CD4-positive, alpha-beta T cell treated with Interleukin-4 for 1 hour (primary cell): ENCODE results near the gene AP4B1.
"Not testable (repeated sequence)": the region's sequence is repeated elsewhere in the genome, so short reads cannot be mapped to it uniquely, and the experiment has no call there.

Experiments used
- DNase-seq, 2 donors: peaks; one replicate each; pipeline ENCODE4 v3.0.0-alpha.2; 2020 to 2022

The AP4B1 gene

DNA sequence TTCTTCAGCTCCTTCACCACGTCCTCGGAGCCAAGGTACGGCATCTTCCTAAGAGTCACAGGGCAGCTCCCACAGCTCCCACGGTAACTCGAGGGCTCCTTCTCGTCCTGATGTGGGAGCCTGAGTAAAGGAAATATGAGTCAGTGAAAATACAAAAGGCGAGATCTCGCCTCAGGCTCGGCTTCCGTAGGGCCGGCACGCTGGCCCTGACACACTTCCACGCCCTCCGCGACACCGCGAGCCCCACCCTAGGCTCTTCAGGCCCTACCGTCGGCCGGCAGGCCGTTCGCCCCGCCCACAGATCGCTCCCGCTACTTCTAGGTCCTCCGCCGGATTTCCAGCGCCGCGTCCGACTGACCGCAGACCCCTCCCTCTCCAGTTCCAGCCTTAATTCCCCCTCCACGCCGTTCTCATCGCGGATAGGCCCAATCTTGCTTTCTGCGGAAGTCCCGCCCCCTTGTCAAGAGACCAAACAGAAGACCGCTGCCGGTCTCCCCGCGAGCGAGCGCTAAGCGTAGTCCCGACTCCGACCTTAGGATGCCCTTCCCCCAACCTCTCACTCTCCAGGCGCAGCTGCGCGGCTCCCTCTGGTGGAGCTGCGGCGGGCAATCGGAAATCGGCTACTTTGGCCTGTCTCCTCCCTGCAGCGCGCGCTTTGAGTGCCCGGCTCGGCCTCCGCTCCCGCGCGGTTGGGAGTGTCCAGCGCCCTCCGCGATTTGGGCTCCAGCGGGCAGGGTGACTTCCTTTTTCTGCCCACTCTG, at the start of gene AP4B1, which contains the start of gene DCLRE1B:
Gene AP4B1 (minus strand): TSS at position 126 of the 761 bp plus-strand sequence. CDS start 82 bp downstream, at position 44.
Gene DCLRE1B (plus strand): TSS at position 653 of the 761 bp plus-strand sequence. CDS start 261 bp downstream, outside the sequence.
- DNase-seq, result peak; percentile 99

DNA sequence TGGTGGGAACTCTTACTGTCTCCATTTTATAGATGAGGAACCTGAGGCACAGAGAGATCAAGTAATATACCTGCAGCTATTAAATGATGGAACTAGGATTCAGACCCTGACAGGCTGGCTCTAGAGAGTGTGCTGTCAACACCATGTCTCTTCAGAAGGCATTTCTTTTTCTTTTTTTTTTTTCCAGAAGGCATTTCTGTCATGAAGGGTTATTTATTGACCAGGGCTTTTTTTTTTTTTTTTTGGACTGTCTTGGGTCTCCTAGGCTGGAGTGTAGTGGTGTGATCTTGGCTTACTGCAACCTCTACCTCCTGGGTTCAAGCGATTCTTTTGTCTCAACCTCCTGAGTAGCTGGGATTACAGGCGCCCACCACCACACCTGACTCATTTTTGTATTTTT, 47.1 kb upstream of the AP4B1 start:
- DNase-seq, result no peak

DNA sequence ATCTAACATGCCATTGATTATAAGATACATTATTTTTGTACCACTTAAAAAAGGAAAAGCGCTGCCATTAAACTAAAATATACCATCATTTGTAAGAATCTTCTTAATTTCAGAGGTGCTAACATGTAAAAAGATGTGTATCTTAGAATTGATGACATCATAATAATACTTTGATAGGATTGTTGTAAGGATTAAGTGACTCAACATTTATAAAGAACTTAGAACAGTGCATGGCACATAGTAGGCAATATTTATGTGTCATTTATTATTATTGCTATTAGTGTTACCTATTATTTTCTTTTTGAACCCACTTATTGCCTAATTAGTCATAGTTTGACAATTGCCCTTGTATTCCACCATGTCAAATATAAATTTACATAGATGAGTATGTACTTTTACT, 46.3 kb upstream of the AP4B1 start:
- no peak for DNase-seq

DNA sequence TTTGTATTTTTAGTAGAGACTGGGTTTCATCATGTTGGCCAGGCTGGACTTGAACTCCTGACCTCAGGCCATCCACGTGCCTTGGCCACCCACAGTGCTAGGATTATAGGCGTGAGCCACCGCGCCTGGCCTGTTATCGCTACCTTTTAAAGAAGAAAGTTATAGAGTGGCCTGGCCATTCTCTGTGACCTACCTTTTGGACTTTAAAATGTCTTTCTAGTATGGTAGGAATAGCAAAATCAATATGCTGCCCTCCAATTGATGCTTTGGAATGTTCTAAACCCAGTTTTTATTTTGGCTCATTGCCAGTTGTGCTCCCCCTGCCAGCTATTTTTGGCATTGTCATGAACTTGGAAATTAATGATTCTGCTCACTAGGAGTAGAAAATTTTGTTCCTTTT, 44.4 kb upstream of the AP4B1 start:
- no peak for DNase-seq

DNA sequence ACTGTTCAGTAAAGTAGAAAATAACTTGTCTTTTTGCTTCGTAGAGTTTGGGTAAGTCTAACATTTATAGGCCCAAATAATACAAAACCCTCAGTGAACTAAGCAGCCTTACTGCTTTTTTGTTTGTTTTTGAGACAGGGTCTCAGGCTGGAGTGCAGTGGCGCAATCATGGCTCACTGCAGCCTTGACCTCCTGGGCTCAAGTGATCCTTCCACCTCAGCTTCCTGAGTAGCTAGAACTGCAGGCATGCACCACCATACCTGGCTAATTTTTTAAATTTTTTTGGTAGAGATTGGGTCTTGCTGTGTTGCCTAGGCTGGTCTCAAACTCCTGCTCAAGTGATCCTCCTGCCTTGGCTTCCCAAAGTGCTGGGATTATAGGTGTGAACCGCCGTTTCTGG, 43.6 kb upstream of the AP4B1 start:
- DNase-seq, result not testable (repeated sequence)

DNA sequence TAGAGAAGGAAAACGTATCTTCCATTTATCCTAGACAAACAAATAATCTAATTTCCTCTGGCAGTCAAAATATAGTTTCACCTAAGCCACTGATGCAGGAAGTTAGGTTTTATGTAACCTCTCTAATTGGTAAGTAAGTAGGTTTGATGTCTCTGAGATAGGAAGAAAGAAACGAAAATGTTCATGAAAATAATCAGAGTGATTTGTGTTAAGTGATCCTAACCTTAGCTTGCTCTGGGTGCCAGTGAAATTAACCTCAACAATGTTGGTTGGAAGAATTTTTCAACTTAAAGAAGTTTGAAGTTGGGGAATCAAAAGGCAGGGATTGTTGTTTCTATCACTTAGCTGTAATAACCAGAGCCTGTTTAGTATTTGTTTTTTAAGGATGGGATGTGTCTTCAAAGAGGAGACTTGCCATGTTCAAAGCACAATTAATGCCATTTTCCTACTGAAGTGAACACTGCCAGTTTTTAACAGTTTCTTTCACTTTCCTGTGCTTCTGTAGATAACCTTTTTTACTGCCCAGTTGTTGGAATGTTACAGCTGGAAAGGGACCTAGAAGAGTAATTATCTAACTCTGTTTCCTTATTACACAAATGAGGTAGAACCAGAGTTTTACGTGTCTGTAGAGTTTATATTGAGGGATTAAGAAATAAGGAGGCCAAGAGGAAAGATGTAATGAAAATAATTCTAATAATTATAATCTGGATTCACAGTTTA, 42.9 kb upstream of the AP4B1 start:
- peak in 1 of 2 donors; percentile 56 for DNase-seq

DNA sequence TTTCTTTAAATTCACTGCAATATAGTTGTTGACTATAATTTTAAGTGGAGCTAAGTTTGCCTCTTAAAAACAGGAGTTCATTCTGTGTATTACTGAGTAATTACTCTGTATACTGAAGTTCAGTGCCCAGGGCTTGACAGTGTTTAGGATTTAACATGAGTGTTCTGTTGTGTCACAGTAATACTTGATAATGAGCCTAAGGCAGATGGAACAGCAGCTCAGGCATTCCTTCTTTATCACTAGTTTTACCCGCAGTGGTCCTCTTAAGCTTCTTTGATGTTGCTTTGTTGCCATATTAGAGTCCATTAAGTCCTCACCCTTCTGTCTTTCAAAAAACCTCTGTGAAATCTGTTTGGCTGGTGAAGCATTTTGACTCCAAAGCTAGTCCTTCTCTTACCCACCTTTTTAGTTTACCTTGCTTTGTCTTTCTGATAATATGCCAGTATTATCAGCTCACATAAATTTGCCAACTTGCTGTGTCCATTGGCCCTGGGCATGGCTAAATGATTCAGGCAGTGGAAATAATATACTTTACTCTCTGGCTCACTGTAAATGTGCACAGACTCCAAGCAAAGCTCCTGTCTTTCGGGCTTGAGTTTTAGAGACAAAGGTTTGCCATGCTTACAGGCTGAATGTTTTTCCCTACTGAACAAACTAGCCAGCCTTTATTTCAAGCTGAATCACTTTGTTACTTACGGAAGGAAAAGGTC, 42.2 kb upstream of the AP4B1 start:
- no peak for DNase-seq

DNA sequence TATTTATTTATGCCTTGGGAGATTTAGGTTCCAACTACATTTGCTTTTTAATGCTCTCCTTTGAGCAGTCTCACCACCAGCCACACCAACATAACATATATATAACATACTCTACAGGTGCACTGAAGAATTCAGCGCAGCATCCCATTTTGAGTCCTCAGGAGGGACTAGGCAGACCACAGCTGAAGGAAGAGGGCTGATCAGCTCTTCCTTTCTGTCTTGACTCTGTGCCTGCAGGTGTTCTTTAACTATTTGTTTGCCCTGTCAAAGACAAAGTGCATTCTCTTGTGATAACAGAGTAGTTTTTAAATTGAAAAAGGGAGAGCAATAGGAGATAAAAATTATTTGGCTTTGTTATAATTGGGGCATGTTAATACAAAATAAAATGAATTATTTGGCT, 41.5 kb upstream of the AP4B1 start:
- DNase-seq, result no peak

DNA sequence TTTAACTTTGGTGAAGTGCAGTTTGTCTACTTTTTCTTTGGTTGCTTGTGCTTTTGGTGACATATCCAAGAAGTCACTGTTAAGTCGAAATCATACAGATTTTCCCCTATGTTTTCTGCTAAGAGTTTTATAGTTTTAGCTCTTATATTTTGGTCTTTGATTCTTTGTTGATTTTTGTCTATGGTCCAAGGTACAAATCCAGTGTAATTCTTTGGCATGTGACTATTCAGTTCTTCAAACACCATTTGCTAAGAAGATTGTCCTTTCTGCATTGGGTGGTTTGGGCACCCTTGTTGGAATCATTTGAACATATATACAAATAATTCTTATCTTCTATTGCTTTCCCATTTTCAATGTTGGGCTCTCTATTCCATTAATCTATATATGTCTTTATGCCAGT, 40.7 kb upstream of the AP4B1 start:
- DNase-seq, result no peak

DNA sequence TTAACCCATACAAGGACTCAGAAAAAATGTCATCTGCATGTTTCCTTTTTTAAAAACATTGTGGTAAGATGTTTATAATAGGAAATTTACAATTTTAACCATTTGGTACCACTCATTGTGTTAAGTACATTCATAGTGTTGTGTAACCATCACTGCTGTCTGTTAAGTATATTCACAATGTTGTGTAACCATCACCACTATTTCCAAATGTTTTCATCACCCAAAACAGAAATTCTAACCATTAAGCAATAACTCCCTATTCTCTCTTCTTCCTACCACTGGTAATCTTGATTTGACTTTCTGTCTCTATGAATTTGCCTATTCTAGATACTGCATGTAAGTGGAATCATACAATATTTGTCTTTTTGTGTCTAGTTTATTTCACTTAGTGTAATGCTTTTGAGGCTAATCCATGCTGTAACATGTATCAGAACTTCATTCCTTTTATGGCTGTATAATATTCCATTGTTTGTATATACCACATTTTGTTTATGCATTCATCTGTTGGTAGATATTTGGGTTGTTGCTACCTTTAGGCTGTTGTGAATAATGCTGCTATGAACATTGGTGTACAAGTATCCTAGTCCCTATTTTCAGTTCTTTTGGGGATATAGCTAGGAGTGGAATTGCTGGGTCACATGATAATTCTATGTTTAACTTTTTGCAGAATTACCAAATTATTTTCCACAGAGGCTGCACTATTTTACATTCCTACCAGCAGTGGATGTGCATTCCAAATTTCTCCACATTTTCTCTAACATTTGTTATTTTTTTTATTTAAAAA, 38.6 kb upstream of the AP4B1 start:
- DNase-seq, result no peak

DNA sequence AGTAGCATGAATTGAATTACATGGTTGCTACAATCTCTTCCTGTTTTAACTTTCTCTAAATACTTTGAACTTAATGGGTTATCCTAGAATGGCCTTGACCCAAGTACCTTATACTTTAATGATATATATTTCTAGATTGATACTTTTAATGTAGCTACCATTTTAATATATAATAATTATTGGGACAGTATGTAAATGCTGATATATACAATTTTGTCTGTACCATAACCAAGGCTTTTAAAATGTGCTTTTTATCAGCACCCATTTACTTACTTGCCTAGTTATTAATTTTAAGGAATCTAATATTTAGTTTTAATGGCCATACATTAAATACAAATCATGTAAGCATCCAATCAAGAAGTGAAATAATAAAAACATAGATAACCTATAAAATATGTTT, 37.9 kb upstream of the AP4B1 start:
- DNase-seq, result no peak

DNA sequence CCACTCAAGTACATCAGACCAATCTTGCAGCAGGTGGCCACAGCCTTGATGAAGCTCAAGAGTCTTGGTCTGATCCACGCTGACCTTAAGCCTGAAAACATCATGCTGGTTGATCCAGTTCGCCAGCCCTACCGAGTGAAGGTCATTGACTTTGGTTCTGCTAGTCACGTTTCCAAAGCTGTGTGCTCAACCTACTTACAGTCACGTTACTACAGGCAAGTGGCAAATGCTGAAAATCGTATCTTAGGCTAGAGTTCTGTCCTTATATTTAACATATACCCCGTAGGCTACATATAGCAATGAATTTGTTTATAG, 36.6 kb upstream of the AP4B1 start:
- no peak for DNase-seq

DNA sequence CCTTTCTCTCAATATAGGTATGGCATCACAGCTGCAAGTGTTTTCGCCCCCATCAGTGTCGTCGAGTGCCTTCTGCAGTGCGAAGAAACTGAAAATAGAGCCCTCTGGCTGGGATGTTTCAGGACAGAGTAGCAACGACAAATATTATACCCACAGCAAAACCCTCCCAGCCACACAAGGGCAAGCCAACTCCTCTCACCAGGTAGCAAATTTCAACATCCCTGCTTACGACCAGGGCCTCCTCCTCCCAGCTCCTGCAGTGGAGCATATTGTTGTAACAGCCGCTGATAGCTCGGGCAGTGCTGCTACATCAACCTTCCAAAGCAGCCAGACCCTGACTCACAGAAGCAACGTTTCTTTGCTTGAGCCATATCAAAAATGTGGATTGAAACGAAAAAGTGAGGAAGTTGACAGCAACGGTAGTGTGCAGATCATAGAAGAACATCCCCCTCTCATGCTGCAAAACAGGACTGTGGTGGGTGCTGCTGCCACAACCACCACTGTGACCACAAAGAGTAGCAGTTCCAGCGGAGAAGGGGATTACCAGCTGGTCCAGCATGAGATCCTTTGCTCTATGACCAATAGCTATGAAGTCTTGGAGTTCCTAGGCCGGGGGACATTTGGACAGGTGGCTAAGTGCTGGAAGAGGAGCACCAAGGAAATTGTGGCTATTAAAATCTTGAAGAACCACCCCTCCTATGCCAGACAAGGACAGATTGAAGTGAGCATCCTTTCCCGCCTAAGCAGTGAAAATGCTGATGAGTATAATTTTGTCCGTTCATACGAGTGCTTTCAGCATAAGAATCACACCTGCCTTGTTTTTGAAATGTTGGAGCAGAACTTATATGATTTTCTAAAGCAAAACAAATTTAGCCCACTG, 36.0 kb upstream of the AP4B1 start:
- DNase-seq, result peak; percentile 58 to 72

DNA sequence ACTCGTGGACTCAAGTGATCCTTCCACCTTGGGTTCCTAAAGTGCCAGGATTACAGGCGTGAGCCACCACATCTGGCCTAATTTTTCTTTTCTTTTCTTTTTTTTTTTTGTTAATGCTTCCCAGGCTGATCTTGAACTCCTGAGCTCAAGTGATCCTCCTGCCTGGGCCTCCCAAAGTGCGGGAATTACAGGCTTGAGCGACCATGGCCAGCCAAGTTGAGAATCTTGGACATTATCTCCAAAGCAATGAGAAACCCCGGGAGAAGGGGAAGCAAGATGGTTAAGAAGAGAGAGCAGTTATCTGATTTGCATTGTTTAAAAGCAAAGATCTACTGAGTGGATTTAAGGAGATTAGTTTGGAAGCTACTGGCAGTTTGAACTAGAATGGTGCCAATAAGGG, 33.6 kb upstream of the AP4B1 start:
- no peak for DNase-seq

DNA sequence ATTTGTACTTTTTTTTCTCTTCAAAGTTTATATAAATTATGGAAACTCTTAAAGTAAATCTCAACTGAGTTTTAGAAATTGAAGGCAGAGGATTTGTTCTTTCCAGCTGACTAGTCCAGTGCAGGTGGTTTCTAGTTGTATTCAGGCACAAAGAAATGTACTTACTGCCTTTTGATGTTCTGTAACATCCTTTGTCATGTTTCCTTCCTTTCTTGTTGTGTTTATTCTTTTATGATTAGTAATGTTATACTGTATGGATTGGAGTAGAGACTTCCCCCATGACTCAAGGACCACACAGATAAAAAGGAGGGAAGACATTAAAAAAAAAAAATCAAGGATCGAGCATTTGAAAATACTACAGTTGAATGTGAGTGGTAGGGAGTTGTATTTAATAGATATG, 32.5 kb upstream of the AP4B1 start:
- no peak for DNase-seq

DNA sequence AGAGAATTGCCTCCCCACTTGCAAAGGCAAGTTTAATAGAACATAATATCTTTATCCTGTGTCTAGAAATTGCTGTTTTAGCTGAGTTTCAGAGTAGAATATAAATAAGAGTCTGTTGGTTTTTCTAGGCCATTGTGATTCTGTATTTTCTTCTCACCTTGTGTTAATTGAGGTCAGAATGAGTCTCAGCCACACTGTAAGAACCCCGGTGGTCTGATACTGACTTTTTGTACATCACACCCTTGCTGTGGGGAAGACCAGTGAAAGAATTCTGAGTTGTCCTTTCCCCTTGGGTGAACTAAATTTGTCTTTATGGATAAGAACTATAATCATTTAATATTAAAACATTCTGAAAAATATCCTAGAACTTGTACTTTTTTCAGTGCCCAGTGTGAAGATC, 31.4 kb upstream of the AP4B1 start:
- DNase-seq, result no peak

DNA sequence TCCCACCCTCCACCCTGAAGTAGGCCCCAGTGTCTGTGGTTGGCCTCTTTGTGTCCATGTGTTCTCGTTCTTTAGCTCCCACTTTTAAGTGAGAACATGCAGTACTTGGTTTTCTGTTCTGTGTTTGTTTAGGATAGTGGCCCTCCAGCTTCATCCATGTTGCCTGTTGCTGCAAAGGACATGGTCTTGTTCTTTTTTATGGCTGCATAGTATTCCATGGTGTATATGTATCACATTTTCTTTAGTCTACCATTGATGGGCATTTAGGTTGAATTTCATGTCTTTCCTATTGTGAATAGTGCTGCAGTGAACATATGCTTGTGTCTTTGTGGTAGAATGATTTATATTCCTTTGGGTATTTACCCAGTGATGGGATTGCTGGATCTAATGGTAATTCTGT, 30.6 kb upstream of the AP4B1 start:
- DNase-seq, result no peak

DNA sequence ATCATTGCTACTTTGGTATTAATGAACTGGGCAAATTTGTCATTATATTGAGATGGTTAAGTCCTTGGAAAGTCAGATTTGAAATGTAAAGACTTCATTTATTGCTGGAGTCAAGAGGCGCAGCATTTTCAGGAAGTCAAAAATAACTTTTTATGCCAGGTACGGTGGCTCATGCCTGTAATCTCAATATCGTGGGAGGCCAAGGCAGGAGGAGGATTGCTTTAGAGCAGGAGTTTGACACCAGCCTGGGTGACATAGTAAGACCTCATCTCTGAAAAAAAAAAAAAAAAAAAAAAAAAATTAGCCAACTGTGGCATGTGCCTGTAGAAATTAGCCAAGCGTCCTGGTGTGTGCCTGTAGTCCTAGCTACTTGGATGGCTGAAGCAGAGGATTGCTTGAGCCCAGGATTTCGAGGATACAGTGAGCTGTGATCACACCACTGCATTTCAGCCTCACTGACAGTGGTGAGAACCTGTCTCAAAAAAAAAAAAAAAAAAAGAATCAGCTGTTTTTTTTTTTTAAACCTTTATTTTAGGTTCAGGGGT, 30.0 kb upstream of the AP4B1 start:
- DNase-seq, result no peak

DNA sequence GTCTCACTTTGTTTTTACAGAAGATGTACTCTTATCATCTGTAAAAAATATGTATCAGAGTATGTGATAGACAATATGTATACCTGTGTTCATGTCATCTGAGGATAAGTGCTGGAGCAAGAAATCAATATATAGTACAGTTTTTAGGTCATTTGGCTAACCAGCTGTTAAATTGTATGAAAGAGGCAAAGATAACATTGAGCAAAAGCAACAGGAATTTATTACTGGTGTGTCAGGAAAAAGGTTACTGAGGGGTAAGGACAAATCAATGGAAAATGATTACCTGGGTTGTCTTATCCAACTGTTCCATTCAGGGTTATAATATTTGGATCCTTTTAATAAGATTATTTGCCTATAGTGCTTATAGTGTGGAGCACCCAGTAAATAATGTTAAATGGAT, 29.4 kb upstream of the AP4B1 start:
- no peak for DNase-seq

DNA sequence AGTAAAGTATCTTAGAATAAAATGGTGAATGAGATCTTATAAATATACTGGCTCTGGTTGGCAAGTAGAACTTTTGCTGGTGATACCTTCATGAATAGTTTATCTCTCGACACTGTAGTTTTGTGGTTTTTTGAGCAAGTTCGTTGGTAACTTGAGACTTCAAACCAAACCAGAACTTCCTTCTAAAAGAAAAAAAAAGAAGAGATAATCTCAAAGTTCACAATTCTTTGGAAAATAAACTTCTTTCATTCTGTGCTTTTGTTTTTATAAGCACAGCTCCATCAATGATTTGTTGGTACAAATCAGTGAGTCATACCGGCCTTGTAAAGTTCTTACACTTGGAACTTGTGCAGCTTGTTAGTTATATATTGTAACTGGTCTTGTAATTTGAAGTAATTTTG, 26.9 kb upstream of the AP4B1 start:
- peak; percentile 32 to 88 for DNase-seq

DNA sequence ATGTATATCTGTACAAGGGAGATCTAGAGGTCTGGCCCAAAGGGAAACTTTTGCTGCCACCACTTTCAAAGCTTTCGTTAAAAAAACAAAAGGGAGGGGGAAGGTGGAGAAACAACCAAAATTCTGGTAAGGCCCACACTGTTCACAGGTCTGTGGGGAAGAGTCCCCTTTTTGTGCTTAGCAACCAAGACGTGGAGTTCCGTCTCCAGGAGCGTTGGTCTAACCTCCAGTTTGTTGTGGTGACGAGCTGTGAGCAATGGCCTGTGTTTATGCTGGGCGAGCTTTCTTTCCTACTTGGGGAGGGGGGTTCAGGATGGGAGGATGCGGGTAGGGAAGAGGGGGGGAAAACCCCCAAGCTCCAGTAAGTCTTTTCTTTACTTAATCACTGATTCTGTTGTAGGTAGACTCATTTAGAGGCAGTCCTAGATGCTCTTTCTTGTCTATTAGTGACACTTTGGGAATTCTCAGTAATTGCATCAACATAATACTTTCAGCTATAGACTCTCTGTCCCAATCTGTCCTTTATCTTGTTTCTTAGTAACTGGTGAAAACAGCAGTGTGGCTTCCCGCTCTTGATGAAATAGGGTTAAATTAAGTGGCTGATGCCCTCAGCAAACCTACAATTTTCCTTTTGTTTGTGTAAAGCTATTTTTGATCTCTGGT, 26.0 kb upstream of the AP4B1 start:
- DNase-seq, result peak; percentile 92 to 94
